ENCODE results near the gene CIRBP.

- TF ChIP-seq CTCF (IDR thresholded peaks at IDR 0.05) (no peak), POLR2A (IDR thresholded peaks at IDR 0.05) (no peak)
These were observed 14.8 kb downstream of the CIRBP start for GRCh38 chr19:1283917-1284292.

Data from Peyer's patch (tissue), 4 donors.